HG03045 (cell line): Measurements from ENCODE around the gene NCOA3.

Source experiments
- ATAC-seq: cut with Tn5 transposase; IDR thresholded peaks from one replicate; pipeline ENCODE4 v1.9.1; 2021; ENCODE audit warnings: mild to moderate bottlenecking, moderate library complexity; ENCODE audit not compliant: unreplicated experiment

Gene NCOA3

DNA sequence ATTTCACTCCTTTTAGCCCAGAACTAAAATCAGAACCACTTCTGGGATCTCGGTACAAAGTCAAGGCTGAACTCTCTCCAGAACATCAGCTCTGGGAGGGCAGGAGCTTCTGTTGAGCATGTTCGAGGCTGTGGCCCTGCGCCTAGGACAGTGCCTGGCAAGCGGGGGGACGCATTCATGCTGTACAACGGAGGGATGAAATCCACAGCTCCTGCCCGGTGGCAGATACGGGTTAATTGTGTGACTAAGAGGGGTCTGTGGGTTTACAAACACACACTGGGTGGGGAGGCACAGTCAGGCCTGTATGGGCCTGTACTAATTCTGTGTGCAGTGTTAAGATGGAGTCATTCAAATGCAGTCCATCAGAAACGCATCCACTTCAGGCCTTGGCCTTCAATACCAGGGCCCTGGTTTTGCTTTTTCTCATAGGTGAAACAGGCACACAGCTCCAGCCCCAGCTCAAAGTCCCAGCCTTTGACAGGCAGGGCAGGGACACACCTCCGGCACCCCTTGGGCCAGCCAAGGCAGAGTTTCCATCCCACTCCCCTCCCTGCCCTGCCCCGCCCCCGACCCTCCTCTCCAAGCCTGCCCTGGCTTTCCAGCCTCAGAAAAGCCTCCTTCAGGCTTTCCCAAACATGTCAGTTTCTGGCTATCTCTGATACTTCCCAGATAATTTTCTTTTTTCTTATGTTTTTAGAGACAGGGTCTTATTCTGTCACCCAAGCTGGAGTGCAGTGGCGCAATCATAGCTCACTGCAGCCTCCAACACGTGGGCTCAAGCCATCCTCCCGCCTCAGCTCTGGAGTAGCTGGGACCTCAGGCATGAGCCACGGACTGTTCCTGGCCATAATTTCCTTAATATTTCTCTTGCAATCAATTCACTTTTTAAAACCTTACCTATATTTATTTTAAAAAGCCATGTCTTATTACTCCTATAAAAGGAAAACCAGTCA lies 173.8 kb downstream of the NCOA3 start:
- no peak for ATAC-seq

DNA sequence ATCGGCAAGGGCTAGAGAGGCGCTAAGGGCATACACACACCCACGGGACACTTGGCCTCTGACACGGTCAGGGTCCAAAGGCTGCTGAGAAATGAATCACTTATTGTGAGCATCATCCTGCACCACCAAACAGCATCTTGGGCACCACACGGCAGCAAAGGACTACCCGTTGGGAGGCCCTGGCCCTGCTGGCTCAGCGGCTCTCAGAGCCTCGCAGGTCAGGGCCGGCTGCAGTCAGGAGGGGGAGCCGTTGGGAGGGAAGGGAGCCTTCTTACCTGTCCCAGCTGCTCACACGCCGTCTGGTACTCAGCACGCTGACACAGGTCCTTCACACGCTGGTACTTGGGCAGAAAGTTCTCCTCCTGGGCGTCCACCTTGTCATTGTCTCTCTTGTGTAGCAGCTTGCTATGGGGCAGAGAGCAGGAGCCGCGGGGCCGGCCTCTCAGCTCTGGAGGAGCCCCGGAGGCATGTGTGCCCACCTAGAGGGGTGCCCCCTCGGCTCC lies 174.6 kb downstream of the NCOA3 start:
- ATAC-seq, result no peak

DNA sequence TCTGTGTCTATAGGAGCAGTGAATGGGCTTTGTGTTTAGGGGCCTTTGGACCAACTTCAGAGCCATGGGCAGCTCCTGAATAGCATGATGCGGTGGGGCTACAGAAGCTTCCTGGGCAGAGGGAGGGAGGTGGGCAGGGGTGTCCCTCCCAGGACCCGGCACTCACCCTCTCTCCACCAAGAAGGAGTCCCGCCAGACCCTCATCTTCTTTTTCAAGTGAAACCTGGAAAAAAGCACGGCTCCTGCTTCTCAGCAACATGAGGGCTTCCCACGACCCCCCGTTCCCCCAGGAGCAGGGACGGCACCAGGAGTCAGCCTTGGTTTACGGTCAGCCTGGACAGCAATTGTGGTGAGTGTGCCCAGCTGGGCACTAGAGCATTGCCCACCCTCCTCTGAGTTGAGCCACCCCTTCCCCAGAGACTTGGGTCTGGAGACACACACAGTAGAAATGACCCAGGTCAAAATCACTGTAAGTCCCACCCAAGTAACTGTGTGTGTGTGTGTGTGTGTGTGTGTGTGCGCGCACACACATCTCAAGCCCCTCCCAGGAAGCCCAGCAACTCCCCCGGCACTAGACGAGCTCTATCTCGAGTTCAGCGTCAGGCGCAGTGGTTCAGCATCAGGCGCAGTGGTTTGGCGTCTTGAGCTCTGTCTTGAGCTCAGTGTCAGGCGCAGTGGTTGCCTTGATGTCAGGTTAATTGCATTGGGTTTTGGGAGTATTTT lies 175.4 kb downstream of the NCOA3 start:
- no peak for ATAC-seq

DNA sequence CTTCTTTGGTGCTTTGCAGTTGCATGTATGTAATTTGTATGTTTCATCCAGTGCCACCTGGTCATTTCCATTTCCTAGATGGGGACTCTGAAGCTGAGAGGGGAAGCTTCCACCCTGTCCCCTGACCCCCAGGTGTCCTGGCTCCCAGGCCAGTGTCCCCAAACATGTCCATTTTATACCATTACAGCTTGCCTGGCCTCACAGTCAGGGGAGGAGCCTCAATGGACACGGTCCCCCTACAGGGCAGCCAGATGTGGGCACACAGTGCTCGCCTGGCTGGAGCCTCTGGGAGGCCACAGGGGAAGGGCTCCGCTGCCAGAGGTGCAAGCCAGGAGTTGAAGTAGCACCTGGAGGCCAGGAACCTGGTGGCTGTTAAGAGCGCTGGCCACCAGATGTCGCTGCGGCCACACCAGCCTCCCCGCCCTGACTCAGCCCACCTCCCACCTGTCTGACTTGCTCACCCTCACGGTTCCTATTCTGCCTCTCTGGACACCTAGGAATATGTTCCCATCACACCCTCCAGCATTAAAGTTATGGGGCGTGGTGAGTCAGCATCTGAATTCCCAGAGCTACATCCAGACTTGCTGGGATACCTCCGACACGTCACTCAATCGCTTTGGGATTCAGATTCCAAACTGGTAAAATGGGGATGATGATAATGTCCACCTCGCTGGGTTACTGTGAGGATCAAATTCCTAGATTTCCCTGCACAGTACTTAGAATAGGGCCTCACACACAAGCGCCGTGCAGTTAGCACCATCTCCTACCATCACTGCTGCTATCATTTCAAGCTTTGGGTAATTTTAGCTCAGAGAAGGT lies 176.2 kb downstream of the NCOA3 start:
- ATAC-seq, result no peak

DNA sequence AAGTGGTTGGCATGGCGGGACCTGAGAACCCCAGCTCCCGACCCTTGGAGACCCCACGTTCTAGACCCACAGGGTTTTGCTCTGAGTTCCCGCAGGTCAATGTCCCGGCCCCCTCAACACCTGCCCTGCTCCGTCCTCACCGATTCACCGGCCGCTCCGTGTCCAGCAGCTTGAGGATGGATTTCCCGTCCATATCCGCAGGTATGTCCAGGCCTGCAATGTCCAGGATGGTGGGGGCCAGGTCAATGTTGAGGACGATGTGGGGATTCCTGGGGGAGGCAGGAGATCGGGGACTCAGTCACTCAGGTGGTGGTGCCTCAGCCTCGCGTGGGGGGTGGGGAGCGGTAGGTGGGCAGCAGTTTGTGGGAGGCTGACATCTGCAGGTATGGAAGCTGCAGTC lies 176.8 kb downstream of the NCOA3 start:
- no peak for ATAC-seq

DNA sequence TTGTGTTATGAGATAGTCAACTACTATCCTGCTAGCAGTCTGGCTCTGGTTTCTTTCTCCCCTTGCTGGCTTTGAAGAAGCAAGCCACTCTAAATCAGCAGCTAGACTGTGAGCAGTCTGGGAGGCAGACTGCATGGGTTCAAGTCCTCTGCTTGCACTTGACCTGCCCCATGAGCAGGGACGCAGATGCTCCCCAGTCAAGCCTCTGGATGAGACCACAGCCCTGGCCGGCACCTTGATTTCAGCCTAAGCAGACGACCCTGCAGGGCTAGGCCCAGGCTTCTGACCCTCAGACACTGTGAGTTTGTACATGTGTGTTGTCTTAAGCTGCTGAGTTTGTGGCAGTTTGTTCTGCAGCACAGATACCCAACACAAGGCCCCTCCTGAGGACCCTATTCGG lies 177.8 kb downstream of the NCOA3 start:
- ATAC-seq, result no peak

DNA sequence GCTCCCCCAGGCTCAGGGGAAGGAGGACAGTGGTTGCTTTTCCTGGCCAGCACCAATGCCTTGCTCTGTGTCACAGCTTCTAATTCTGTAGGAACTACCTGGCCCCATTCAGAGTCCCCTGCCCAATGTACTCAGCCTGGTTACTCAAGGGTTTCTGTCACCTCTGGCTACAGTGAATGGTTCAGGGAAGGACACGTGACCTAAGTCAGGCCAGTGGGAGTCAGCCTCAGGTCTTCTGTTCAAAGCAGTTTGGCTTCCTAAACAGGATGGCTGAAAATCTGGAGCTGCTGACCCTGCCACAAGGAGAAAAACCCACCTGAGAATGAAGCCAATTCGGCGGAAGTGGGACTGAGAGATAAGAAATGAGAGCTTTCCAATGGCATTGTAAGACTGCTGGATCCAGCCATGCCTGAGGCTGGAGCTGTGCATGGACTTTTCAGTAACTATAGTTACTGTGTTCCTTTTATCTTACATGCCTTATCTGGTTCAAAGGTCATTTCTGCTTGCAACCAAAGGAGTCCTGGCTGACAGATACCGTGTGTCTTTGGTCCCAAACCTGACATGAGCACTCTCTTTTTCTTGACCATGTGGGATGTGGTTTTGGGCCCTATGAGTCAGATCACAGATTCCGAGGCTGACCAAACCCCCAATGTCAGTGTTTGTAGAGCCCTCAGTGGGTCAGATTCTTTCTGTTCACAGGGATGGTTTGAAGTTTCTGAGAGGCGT lies 179.3 kb downstream of the NCOA3 start:
- no peak for ATAC-seq

DNA sequence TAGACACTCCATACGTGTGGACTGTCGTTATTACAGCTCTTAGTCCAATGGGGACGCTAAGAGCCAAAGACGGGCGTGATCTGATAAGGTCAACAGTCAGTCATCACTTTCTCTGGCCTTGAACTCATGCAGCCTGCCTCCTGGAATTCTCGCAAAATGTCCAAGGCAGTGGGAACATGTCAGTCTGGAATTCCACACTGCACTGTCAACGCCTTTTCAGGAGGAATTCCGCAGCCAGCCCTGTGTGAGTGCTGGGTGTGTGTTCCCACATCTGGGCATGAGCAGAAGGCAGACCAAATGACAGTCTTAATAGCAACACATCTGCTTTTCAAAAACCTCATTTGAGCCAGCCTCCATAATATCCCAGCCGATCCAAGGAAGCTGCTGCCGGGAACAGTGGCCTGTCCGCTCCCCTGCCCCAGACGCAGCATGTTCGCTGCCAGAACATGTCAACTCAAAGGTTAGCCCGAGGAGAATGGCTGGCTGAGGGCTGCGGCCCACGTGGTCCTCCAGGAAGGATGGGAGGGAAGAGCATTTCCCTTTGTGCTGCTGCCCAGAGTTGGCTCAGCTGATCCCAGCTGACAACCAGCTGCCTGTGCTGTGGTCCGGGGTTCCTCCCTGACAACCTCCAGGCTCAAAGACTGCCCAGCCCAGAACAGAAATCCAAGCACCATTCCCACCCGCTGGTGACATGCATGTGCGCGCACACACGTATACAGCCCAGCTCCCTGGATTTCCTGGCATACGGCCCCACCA lies 180.5 kb downstream of the NCOA3 start:
- no peak for ATAC-seq

DNA sequence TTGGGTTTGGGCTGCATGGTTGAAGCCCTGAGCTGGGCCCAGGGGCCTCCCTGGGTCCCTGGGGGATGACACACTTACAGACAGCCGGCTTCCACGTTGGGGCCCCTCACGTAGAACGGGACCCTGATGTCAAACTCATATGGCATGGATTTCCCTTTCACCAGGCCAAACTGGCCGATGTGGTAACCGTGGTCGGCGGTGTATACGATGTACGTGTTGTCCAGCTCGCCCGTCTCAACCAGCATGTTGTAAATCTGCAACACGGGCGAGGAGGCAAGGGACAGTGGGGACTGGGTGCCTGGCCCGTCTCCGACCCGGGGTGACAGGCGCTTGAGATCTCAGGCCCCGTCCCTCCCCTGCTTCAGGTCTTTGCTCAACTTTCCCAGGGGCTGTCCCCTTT lies 181.2 kb downstream of the NCOA3 start:
- ATAC-seq, result no peak

DNA sequence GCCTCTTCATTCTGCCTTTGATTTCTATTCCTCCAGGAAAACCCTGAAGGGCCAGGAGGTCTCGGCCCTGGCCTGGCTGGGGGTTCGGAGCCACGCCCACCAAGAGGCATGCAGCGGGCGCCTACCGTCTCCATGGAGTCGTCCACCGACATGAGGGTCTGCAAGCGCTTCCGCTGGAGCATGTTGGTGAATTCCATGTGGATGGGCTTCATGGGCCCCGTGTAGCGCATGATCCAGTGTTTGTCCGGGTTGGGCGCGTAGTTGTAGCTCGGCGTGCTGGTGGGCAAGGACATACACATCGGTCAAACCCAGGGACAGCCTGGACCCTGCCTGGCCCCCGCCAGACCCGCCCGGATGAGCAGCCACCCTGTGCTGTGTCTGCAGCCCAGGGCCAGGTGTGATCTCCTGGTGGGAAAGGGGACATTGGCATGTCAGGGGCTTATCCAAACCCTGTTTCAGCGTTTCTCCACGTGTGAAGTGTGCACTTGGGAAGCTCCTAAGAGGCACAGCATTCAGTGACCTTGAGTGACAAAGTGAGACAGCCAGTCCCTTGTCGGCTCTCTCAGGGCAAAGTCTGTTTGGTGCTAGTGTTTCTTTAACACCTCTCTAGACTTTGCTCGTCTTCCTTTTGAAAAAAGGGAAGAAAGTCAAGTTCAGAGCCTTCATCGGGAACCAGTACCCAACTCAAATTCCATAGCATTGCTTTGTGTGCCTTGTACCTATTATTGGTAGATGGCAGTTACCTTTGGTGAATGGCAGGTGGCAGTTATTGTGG lies 182.8 kb downstream of the NCOA3 start:
- ATAC-seq, result no peak

DNA sequence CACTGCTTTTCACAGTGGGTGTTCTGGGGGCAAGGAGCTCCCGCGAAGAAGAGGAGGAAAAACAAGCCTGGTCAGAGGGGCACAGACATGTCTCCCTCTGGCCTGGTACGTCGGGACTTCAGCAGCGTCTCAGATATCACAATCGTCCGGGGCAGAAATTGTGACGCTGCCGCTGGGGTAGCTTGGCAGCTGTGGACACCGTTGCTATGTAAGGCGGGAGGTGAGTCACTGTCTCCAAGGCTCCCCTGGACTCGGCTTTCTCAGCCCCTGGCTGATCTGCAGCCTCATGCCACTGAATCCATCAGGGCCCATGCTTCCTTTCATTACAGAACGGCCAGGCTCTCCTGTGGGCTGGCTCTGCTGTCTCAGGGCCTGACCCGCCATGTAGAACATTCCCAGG lies 184.9 kb downstream of the NCOA3 start:
- no peak for ATAC-seq

DNA sequence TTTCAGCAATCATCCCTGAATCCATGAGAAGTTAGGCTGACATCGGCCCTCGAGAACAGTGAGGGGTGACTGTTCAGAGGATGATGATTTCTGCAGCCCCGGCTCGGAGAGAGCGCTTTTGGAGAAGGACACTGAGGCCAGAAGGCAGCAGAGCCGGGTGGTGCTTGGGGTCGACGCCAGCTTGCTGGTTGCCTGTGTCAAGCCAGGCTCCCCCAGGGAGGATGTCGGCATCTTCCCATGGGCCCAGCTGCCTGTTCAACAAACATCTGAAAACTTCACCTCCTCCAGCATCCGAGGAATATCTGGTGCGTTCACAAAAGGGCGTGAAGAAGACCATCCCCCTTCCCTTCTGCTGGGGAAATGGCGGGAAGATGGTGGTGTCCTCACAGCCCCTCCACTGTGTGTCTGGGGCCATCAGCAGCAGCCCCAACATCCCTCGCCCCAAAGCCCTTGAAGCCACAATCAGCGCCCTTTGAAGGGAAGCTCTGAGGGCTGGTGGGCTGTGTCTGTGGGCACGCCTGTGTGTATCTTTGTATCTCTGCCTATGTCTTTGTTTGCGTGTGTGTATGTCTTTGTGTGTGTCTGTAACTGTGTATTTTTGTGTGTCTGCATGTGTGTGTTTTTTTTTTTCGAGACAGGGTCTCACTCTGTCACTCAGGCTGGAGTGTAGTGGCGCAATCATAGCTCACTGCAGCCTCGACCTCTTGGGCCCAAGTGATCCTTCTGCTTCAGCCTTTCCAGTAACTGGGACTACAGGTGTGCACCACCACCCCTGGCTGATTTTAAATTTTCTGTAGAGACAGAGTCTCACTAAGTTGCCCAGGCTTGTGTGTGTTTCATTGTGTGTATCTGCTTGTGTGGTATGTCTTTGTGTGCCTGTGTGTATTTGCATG lies 185.7 kb downstream of the NCOA3 start:
- ATAC-seq, result no peak

DNA sequence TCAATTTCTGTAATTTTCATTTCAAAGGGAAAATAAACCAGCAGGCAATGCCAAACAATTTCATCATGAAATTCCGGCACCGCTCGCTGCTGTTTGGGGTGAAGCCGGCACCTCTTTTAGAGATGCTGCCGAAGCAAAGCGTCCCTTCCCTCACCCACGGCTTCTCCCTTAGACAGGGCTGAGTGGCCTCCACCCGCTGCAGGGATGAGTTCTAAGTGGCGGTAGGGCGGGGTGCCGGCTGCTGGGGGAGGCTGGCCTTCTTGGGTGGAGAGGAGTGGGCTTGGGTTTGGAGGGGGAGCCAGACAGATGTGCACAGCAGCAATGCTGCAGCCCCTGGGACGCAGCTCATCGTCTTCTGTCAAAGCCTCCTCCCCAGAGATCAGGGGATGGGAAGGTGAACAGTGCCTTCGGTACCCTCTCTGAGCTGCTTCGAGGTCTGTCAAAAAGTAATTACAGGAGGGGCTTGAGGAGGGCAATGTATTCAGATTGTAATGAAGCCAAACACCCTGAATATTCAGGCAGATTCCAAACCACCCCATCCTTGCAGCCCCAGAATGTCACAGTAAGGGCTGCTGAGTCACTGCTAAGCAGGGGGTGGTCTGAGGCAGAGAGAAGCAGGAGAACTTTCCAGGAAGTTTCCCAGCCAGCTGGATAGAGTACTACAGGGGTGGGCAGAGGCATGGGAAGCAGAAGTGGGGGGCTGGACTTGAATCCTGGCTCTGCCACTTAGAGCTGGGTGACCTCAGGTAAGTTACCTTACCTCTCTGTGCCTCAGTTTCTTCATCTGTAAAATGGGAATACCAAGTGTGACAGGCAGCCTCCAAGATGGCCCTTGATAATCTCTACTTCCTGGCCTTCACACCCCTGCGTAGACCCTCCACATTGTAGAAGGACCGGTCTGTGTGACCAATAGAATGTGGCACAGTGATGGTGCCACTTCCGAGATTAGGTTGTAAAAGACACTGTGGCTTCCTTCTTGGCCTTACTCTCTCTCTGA lies 187.0 kb downstream of the NCOA3 start:
- ATAC-seq, result no peak

DNA sequence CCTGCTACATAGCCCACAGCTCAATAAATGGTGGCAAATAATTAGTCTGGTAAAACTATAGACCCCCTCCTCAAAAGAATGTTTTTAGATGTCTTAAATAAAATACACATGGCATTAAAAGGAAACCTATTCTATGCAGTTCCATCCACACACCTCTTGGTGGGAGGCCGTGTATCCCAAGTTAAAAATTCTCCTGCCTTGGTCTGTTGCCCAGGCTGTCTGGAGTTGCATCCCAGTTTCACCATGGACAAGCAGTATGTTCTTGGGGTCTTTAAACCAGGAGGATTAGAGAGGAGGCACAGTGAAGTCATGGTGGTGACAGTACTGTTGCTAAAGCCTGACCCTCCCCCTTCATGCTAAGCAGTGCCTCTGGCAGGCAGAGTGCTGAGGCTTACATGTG lies 188.0 kb downstream of the NCOA3 start:
- no peak for ATAC-seq

DNA sequence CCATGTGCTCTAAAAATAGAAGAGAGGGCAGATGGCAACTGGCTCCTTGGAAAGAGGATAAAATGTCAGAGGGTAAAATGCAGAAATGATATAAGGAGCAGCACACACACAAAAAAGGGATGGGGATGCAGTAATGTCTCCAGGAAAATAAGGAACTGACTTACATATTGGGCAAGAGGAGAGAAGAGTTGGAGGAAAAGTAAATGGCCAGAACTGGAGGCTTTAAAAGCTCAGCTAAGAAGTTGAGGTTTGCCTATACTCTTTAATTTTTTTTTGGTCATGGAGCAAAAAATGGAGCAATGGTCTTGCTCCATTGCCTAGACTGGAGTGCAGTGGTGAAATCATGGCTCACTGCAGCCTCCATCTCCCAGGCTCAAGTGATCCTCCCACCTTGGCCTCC lies 189.9 kb downstream of the NCOA3 start:
- ATAC-seq, result no peak

DNA sequence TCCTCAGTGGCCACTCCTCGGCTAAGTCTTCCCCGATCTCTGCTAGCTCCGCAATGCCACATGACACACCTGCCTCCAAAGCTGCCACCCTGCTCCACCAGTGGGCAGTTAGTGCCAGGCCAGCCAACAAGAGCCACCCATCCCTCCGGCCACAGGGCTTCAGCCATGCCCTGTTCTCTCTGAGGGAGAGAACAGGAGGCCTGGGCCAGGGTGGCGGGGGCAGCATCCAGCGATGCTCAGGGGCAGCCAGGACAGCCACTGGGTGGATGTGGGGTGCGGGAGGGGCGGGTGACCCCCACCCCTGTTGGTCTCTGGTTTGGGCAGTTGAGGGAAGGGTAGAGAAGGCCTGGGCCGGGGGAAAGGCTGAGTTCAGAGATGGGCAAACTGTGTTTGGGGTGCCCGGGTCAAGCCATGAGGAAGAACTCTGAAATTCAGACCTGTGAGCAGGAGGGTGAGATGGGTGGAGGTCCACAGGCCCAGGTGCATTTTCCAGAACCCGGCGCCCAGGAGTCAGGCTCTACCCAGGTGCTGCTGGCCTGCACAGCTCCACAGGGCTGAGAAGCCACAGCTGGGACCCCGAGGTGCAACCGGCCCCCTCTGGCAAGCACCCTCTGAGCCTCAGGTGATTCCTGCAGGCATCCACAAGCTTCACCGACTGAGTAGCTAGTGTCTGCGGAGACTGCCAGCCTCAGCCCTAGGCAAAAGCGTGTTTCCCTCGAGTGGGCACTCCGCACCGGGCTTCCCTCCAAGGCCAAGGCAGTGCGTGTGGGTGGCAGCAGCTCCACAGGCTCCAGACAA lies 192.5 kb downstream of the NCOA3 start:
- ATAC-seq, result no peak
